HG03103 (cell line): Measurements from ENCODE around the gene TMPRSS11A.

Experiments used
- ATAC-seq: cut with Tn5 transposase; IDR thresholded peaks from one replicate; pipeline ENCODE4 v1.9.1; 2021; ENCODE audit warnings: low read depth; ENCODE audit not compliant: unreplicated experiment

Gene TMPRSS11A

DNA sequence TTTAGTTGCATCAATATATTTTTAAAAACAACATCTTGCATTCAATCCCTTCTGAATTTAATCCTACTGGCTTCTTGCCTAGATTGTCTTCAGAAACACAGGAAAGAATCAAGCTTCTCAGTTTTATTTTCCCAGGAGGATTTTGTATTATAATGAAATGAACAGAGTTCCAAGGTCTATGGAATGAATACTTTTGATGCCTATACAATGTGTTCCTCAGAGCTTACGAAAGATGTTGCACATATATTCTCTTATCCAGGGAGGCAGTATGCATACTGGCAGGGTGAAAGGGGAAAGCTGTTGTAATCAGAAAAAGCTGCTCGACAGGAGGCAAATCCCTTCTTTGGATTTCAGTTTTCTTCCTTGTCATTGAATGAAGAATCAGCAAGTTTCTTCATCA lies 88.3 kb downstream of the TMPRSS11A start:
- ATAC-seq: no peak

DNA sequence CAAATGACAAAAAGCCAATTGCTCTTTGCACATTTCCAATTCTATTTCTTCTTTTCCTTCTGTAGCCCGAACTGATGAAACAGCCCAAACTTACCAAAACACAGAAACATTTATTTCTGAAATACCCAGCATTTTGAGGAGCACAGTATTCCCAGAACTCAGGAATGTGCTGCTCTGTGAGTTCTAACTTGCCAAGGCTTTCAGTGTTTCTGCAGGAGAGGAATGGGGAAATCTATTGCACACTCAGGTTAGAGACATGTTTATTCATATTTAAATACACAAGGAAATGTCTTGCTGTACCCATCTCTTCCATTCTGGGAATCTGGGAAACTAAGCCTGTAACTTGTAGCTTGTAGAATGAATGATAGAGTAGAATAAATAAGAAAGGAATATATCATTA lies 90.2 kb downstream of the TMPRSS11A start:
- no peak for ATAC-seq

DNA sequence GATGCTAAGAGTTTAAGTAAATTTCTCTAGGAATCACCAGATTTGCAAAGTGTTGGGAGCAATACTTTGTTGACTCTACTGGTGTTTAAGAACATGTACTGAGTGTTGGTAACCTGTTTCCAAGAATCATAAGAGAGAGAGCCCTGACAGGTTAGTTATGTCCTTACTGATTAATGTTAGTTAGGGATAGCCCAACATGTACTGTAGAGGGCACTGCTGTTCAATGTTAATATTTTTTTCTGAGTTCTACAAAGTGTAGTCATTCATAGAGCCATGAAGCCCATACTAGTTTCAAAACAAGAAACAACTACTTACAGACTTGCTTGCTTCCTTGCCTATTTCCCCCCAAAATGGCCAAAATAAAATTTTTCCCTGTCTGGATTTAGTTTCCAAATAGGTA lies 91.4 kb downstream of the TMPRSS11A start:
- ATAC-seq: peak; percentile 92

DNA sequence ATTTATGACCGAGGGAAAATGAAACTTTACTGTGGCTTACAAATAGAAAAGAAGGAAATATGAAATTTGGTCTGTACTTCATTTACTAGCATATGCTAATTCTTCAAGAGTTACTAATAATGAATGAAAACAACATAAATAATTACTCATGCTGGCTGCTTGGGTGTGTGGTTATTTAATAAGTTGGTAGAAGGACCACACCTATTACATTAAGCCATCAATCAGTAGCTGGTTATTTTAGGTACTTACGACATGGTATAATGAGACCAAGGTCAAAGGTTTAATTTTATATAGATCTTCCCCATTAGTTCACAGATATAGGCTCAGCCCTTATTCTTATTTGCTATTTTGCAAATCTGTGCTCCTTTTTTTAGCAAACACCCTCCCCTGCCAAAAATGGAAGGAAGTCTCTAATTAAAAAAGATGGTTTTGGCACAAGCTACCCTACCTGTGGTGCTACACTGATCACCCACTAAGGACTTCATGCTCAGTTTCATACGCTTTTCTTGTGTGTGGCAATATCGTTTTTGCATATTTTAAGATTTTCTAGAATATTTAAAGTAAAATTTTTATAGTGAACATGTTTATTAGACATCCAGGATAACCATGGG lies 93.6 kb downstream of the TMPRSS11A start:
- no peak for ATAC-seq

DNA sequence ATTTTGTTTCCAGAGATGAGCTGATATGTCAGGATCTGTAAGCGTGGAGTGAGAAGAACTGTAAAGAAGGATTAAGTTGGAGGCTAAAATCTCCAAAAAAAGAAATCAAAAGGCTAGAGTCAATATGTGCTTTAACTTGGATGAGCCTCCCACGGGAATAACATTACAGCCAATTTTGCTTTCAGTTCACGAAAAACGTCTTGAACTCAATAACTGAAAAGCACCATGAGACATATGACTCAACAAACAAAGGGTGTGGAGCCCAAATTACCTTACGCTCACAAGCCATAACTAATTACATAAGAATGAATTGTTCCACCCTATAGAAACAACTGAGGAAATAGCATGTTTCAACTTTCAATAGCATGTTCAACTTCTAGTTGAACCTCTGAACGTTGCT lies 101.8 kb downstream of the TMPRSS11A start:
- no peak for ATAC-seq
